Ovary (tissue), 9 donors: Measurements from ENCODE around the gene KRTAP9-6. TPM values are rescaled to one million over a fixed set of nuclear protein-coding genes. Genes with fewer than 3 reads are reported as not detected.

Experiments used
- DNase-seq, 5 donors: peaks; one replicate each; pipeline ENCODE4 v3.0.0-alpha.2; 2019 to 2020
- H3K27ac ChIP-seq, 2 donors: fragments of 200-600 bp; one replicate each; pipeline versions ENCODE4 v1.5.1 to v1.8.0; 2019 to 2022
- H3K27me3 ChIP-seq: fragments of 200-600 bp; one replicate; pipeline ENCODE4 v1.8.0; 2022
- H3K36me3 ChIP-seq: fragments of 200-600 bp; sonication (generic); one replicate; pipeline ENCODE4 v1.5.1; 2019
- H3K4me1 ChIP-seq: one replicate; pipeline ENCODE4 v1.8.1; 2013; ENCODE audit warnings: mild to moderate bottlenecking, moderate library complexity; ENCODE audit not compliant: insufficient read depth
- H3K4me3 ChIP-seq: fragments of 200-600 bp; sonication (generic); one replicate; pipeline ENCODE4 v1.5.1; 2017
- H3K9me3 ChIP-seq, 2 donors: fragments of 200-600 bp in 1 of 2; sonication (generic) in 1 of 2; one replicate each; pipeline versions ENCODE4 v1.5.1 to v1.8.1; 2013 to 2019; ENCODE audit warnings: mild to moderate bottlenecking in 1 of 2, moderate library complexity in 1 of 2
- CTCF ChIP-seq, 3 donors: fragments of 450-650 bp in 2 of 3; fragments of 200-600 bp in 1 of 3; IDR thresholded peaks; one replicate each; pipeline versions ENCODE4 v1.5.1 to v1.8.0; 2016 to 2022; ENCODE audit warnings: antibody characterized with exemption in 3 of 3, mild to moderate bottlenecking in 1 of 3
- EP300 ChIP-seq: sonication (generic); formaldehyde crosslinking; IDR thresholded peaks from one replicate; pipeline ENCODE4 v1.6.1; 2017; ENCODE audit warnings: antibody characterized with exemption
- POLR2A ChIP-seq: fragments of 450-650 bp; IDR thresholded peaks from one replicate; pipeline ENCODE4 v1.6.1; 2017; ENCODE audit warnings: antibody characterized with exemption, mild to moderate bottlenecking, moderate library complexity
- WGBS, 3 donors: extraction: QIAGEN DNeasy Blood & Tissue Kit in 1 of 3; methylation state at CpG; one replicate each; pipeline versions ENCODE4 v1.1.5 to v1.1.7; 2013 to 2017; 5-methylcytosine and 5-hydroxymethylcytosine counted together
- intact Hi-C, 4 donors: fragments of 100-400 bp; cut with DNase I; formaldehyde crosslinking; loops; one replicate each; pipeline versions ENCODE4 v1.11.0 to v1.15.1; 2022 to 2023
- polyA plus RNA-seq, 2 donors: library from polyadenylated mRNA; stranded (reverse); fragments of 200-250 nt in 1 of 2; fragments of 350-450 nt in 1 of 2; fragmentation: Illumina TruSeq in 1 of 2; extraction: RNeasy Lipid Tissue Mini Kit (QIAGEN cat#74804) in 1 of 2; gene quantifications; one replicate each; pipeline ENCODE4 v1.2.3, GENCODE V29; 2013 to 2014
- small RNA-seq: library from RNA; depleted of rRNA; stranded (forward); fragments of <200 nt; gene quantifications from one replicate; pipeline ENCODE3, GENCODE V24; 2016
- total RNA-seq, 7 donors: library from RNA; depleted of rRNA in 2 of 7; stranded (reverse); fragments of >200 nt in 2 of 7; fragmentation: NEBNext Ultra II Directional in 3 of 7; extraction: Animal tissue kit (Norgen Biotek cat#: 25700) in 3 of 7; gene quantifications; one replicate each; pipeline versions ENCODE4 v1.1.0 to v1.2.4, GENCODE V29; 2016 to 2023
- donor health status: DM: no; HTN: no; CAD: no; lungs with moderate emphysema.
- donor health status: DM: no; HTN: no; CAD: no.
- donor health status: Bipolar disorder and iron deficiency.
- donor health status: DM: yes; HTN: yes; CAD: no.
- donor health status: DM: no; HTN: no; CAD: no.
- donor health status: DM: yes; HTN: yes; CAD: no.

The KRTAP9-6 gene
- total and polyA plus RNA-seq, 9 donors = not detected

- Histone ChIP-seq H3K4me3 (no peak overlapping the region), H3K27ac (no peak overlapping the region), H3K9me3 (no peaks in the 10 kb centered on the region), H3K36me3 (no peaks in the 10 kb centered on the region), H3K27me3 (no peaks in the 10 kb centered on the region), H3K4me1 (no peaks in the 10 kb centered on the region)
- intact Hi-C loops = no loop called here
- 70 to 79% (median 74%) methylated on average over 10 of the region's 10 CpGs for WGBS, 3 donors
- TF ChIP-seq POLR2A = no peak
- no peak for TF ChIP-seq EP300
- TF ChIP-seq CTCF (IDR thresholded peaks at IDR 0.05) = no peak
- DNase-seq = no peak
These were observed 43.2 kb downstream of the KRTAP9-6 start for GRCh38 chr17:41308251-41308917.

- Histone ChIP-seq H3K4me3 (no peak within 1 kb of the TSS), H3K36me3 (no peaks in the 10 kb centered on the region), H3K27me3 (no peaks in the 10 kb centered on the region), H3K9me3 (no peaks in the 10 kb centered on the region), H3K4me1 (no peaks in the 10 kb centered on the region), H3K27ac (no peak within 1 kb of the TSS)
- TF ChIP-seq CTCF (IDR thresholded peaks at IDR 0.05) (no peak), EP300 (no peak), POLR2A (no peak)
- no peak for DNase-seq
- intact Hi-C loops = no loop called here
- WGBS, 3 donors = 82 to 88% (median 83%) methylated on average over 7 of the region's 7 CpGs
These were observed 43.8 kb downstream of the KRTAP9-6 start, which contains the start of gene KRTAP16-1 for GRCh38 chr17:41308918-41309359. KRTAP16-1 (minus strand) TSS chr17:41309309; CDS start chr17:41309253, 56 bp downstream.

- WGBS, 3 donors = 79 to 89% (median 86%) methylated on average over 1 of the region's 1 CpG
- H3K9me3 ChIP-seq = no peaks in the 10 kb centered on the region
- H3K36me3 ChIP-seq = no peaks in the 10 kb centered on the region
- no peak for DNase-seq
- H3K4me3 ChIP-seq = no peak overlapping the region
- H3K27ac ChIP-seq = no peak overlapping the region
- intact Hi-C loops = no loop called here
- no peaks in the 10 kb centered on the region for H3K27me3 ChIP-seq
- TF ChIP-seq POLR2A = no peak
- no peak for TF ChIP-seq CTCF (IDR thresholded peaks at IDR 0.05)
- TF ChIP-seq EP300 = no peak
- no peaks in the 10 kb centered on the region for H3K4me1 ChIP-seq
These were observed 45.9 kb downstream of the KRTAP9-6 start for GRCh38 chr17:41311111-41311510.

- no peaks in the 10 kb centered on the region for H3K9me3 ChIP-seq
- no peaks in the 10 kb centered on the region for H3K4me1 ChIP-seq
- no peak for DNase-seq
- TF ChIP-seq CTCF (IDR thresholded peaks at IDR 0.05) = no peak
- no peak for TF ChIP-seq EP300
- no peak for TF ChIP-seq POLR2A
- H3K27ac ChIP-seq = no peak within 1 kb of the TSS
- H3K27me3 ChIP-seq = no peaks in the 10 kb centered on the region
- H3K4me3 ChIP-seq = no peak within 1 kb of the TSS
- intact Hi-C loops = no loop called here
- H3K36me3 ChIP-seq = no peaks in the 10 kb centered on the region
- WGBS, 3 donors = 81 to 86% (median 82%) methylated on average over 24 of the region's 24 CpGs
These were observed 50.1 kb downstream of the KRTAP9-6 start, which contains the start of gene KRTAP17-1 for GRCh38 chr17:41315204-41315794. KRTAP17-1 (minus strand) TSS chr17:41315710; CDS start chr17:41315650, 60 bp downstream.

Small RNAs within 50 kb of the gene (small RNA-seq; reads per million reads assigned to genes)
- gene KRTAP9-10P = not detected

Other genes with a start within 250 kb of the KRTAP9-6 start
Only the 30 nearest of the 40 such genes appear.
- gene KRTAP2-4, start 199.5 kb upstream of the KRTAP9-6 start, total RNA-seq = not detected
- not detected for gene KRTAP2-4, start 199.5 kb upstream of the KRTAP9-6 start, polyA plus RNA-seq
- not detected for gene KRTAP4-7, start 181.2 kb upstream of the KRTAP9-6 start, total RNA-seq
- gene KRTAP4-7, start 181.2 kb upstream of the KRTAP9-6 start, polyA plus RNA-seq = not detected
- gene KRTAP4-8, start 167.2 kb upstream of the KRTAP9-6 start, total RNA-seq = not detected
- gene KRTAP4-8, start 167.2 kb upstream of the KRTAP9-6 start, polyA plus RNA-seq = not detected
- gene KRTAP4-16, start 163.2 kb upstream of the KRTAP9-6 start, total RNA-seq = not detected
- gene KRTAP4-16, start 163.2 kb upstream of the KRTAP9-6 start, polyA plus RNA-seq = not detected
- gene KRTAP4-9, start 160.0 kb upstream of the KRTAP9-6 start, total RNA-seq = not detected
- gene KRTAP4-9, start 160.0 kb upstream of the KRTAP9-6 start, polyA plus RNA-seq = not detected
- gene KRTAP4-11, start 147.0 kb upstream of the KRTAP9-6 start, total RNA-seq = not detected
- not detected for gene KRTAP4-11, start 147.0 kb upstream of the KRTAP9-6 start, polyA plus RNA-seq
- not detected for gene KRTAP4-12, start 141.2 kb upstream of the KRTAP9-6 start, total RNA-seq
- not detected for gene KRTAP4-12, start 141.2 kb upstream of the KRTAP9-6 start, polyA plus RNA-seq
- gene KRTAP4-6, start 124.8 kb upstream of the KRTAP9-6 start, total RNA-seq = not detected
- not detected for gene KRTAP4-6, start 124.8 kb upstream of the KRTAP9-6 start, polyA plus RNA-seq
- not detected for gene KRTAP4-5, start 115.6 kb upstream of the KRTAP9-6 start, total RNA-seq
- not detected for gene KRTAP4-5, start 115.6 kb upstream of the KRTAP9-6 start, polyA plus RNA-seq
- not detected for gene KRTAP4-4, start 104.6 kb upstream of the KRTAP9-6 start, total RNA-seq
- gene KRTAP4-4, start 104.6 kb upstream of the KRTAP9-6 start, polyA plus RNA-seq = not detected
- not detected for gene KRTAP4-3, start 97.2 kb upstream of the KRTAP9-6 start, total RNA-seq
- not detected for gene KRTAP4-3, start 97.2 kb upstream of the KRTAP9-6 start, polyA plus RNA-seq
- gene KRTAP4-2, start 87.2 kb upstream of the KRTAP9-6 start, total RNA-seq = not detected
- not detected for gene KRTAP4-2, start 87.2 kb upstream of the KRTAP9-6 start, polyA plus RNA-seq
- gene KRTAP4-1, start 80.5 kb upstream of the KRTAP9-6 start, total RNA-seq = not detected
- not detected for gene KRTAP4-1, start 80.5 kb upstream of the KRTAP9-6 start, polyA plus RNA-seq
- gene KRTAP9-1, start 75.5 kb upstream of the KRTAP9-6 start, total RNA-seq = not detected
- not detected for gene KRTAP9-1, start 75.5 kb upstream of the KRTAP9-6 start, polyA plus RNA-seq
- gene KRTAP9-2, start 38.7 kb upstream of the KRTAP9-6 start, total RNA-seq = not detected
- gene KRTAP9-2, start 38.7 kb upstream of the KRTAP9-6 start, polyA plus RNA-seq = not detected
- not detected for gene KRTAP9-3, start 32.9 kb upstream of the KRTAP9-6 start, total RNA-seq
- gene KRTAP9-3, start 32.9 kb upstream of the KRTAP9-6 start, polyA plus RNA-seq = not detected
- not detected for gene KRTAP9-8, start 27.4 kb upstream of the KRTAP9-6 start, total RNA-seq
- not detected for gene KRTAP9-8, start 27.4 kb upstream of the KRTAP9-6 start, polyA plus RNA-seq
- gene KRTAP9-4, start 15.7 kb upstream of the KRTAP9-6 start, total RNA-seq = not detected
- not detected for gene KRTAP9-4, start 15.7 kb upstream of the KRTAP9-6 start, polyA plus RNA-seq
- not detected for gene KRTAP9-9, start 10.0 kb upstream of the KRTAP9-6 start, total RNA-seq
- gene KRTAP9-9, start 10.0 kb upstream of the KRTAP9-6 start, polyA plus RNA-seq = not detected
- not detected for gene KRTAP9-7, start 10.3 kb downstream of the KRTAP9-6 start, total RNA-seq
- gene KRTAP9-7, start 10.3 kb downstream of the KRTAP9-6 start, polyA plus RNA-seq = not detected
- gene KRTAP29-1, start 37.5 kb downstream of the KRTAP9-6 start, total RNA-seq = not detected
- gene KRTAP29-1, start 37.5 kb downstream of the KRTAP9-6 start, polyA plus RNA-seq = not detected
- gene KRTAP16-1, start 43.9 kb downstream of the KRTAP9-6 start, total RNA-seq = not detected
- not detected for gene KRTAP16-1, start 43.9 kb downstream of the KRTAP9-6 start, polyA plus RNA-seq
- gene KRTAP17-1, start 50.3 kb downstream of the KRTAP9-6 start, total RNA-seq = not detected
- not detected for gene KRTAP17-1, start 50.3 kb downstream of the KRTAP9-6 start, polyA plus RNA-seq
- gene KRT33A, start 85.5 kb downstream of the KRTAP9-6 start, total RNA-seq = not detected
- gene KRT33A, start 85.5 kb downstream of the KRTAP9-6 start, polyA plus RNA-seq = not detected
- gene KRT33B, start 104.4 kb downstream of the KRTAP9-6 start, total RNA-seq = not detected
- gene KRT33B, start 104.4 kb downstream of the KRTAP9-6 start, polyA plus RNA-seq = not detected
- gene KRT34, start 116.9 kb downstream of the KRTAP9-6 start, total RNA-seq = not detected
- gene KRT34, start 116.9 kb downstream of the KRTAP9-6 start, polyA plus RNA-seq = not detected
- gene KRT31, start 132.2 kb downstream of the KRTAP9-6 start, total RNA-seq = not detected
- gene KRT31, start 132.2 kb downstream of the KRTAP9-6 start, polyA plus RNA-seq = not detected
- gene KRT37, start 159.2 kb downstream of the KRTAP9-6 start, total RNA-seq = not detected
- gene KRT37, start 159.2 kb downstream of the KRTAP9-6 start, polyA plus RNA-seq = not detected
- gene KRT38, start 175.6 kb downstream of the KRTAP9-6 start, total RNA-seq = not detected
- gene KRT38, start 175.6 kb downstream of the KRTAP9-6 start, polyA plus RNA-seq = not detected
- gene KRT32, start 202.0 kb downstream of the KRTAP9-6 start, total RNA-seq = under 1 TPM in 2 of 7 donors, not detected in 5; 0.18 to 0.20 TPM
- under 1 TPM in 1 of 2 donors, not detected in 1; 0.33 TPM for gene KRT32, start 202.0 kb downstream of the KRTAP9-6 start, polyA plus RNA-seq